Measurements from ENCODE around the gene TRIM45.

TRIM45 gene

DNA sequence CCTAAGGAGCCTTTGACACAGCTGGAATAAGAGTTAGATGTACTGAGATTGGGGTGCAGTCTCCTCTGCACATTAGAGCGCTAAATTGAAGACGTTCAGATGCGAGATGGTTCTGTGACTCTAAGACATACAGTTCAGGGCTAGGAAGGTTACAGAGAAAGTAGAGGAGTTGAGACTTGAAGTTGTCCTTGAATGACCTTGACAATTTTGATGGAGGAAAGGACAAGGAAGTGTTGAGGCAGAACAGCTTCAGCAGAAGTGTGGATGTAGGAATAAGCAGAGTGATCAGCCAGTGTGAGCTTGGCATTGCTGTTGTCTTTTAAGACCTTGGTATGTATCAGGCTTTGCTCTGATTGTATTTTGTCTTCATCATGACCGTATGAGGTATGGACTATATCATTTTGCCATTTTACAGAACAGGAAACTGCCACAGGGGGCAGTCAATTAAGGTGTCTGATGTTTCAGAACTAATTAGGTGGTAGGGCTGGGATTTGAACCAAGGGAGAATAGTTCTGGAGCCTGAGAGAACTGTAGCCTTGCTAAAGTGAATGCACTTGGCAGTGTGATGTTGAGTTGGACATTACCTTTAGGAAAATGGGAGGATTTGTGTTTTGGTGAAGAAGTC is 52.2 kb downstream of the TRIM45 start:
- H3K4me1 Mint-ChIP-seq (ENCODE audit: low read depth): peaks cover 12% of the 10 kb centered on the region
- H3K27me3 Mint-ChIP-seq (ENCODE audit: low read depth): no peaks in the 10 kb centered on the region
- peaks cover 35% of the 10 kb centered on the region for H3K36me3 Mint-ChIP-seq (ENCODE audit: low read depth)
- H3K4me3 Mint-ChIP-seq: no peak overlapping the region
- no peaks in the 10 kb centered on the region for H3K9me3 Mint-ChIP-seq
- H3K27ac Mint-ChIP-seq: no peak overlapping the region

DNA sequence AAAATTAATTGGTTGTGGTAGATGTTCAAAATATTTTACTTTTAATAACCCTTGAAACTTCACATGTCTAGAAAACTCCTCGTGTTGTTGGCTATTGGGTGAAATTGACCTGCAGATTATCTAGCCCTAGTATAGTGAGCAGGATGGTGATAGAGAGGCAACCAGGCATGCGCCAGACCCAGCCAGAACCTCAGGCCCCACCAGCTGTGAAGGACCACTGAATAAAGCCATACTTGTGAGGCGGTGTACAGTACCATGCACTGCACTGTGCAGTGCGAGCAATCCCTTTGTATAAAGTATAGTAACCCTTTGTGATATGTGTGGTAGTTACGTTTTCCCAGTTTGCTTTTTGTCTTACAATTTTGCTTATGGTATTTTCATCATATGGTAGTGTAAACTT is 53.0 kb downstream of the TRIM45 start:
- Mint-ChIP-seq H3K9me3 (no peaks in the 10 kb centered on the region), H3K4me1 (ENCODE audit: low read depth) (peaks cover 18% of the 10 kb centered on the region), H3K27ac (no peak overlapping the region), H3K27me3 (ENCODE audit: low read depth) (no peaks in the 10 kb centered on the region), H3K36me3 (ENCODE audit: low read depth) (peaks cover 33% of the 10 kb centered on the region), H3K4me3 (no peak overlapping the region)

DNA sequence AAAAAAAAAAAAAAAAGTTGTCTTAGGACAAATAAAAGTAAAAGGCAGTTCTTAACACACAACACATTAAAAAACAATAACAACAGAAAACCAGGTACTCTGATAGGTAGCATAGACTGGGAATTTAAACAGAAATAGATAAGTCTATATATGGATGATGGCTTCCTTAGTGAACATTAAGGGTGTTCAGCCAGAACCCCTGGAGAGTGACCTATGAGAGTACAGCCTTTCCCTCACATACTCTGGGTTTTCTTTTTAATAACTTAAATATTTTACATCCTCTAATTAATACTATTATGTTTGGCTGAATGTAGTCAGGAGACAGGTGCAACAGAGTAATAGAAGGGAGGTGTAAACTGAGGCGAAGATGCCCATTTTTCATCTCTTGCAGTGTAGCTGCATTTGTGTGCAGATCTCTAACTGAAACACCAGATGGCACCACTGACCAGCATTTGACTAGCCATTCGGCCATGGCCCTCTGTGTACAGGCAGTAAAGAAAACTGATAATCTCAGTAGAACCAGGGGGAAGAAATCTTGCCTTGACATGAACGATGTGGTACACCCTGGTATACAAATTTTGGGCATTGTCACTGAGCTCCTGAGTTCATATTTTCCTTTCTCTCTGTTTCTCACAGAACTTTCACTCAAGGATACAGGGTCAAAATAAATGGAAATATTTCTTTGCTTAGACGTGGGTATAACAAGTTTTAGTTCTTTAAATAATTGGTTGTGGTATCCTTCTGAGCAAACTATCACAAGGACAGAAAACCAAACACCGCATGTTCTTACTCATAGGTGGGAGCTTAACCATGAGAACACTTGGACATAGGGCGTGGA is 53.8 kb downstream of the TRIM45 start:
- Mint-ChIP-seq H3K27me3 (ENCODE audit: low read depth) (no peaks in the 10 kb centered on the region), H3K4me3 (no peak overlapping the region), H3K9me3 (no peaks in the 10 kb centered on the region), H3K36me3 (ENCODE audit: low read depth) (peaks cover 35% of the 10 kb centered on the region), H3K4me1 (ENCODE audit: low read depth) (peaks cover 24% of the 10 kb centered on the region), H3K27ac (peak overlapping the region; percentile 17)

DNA sequence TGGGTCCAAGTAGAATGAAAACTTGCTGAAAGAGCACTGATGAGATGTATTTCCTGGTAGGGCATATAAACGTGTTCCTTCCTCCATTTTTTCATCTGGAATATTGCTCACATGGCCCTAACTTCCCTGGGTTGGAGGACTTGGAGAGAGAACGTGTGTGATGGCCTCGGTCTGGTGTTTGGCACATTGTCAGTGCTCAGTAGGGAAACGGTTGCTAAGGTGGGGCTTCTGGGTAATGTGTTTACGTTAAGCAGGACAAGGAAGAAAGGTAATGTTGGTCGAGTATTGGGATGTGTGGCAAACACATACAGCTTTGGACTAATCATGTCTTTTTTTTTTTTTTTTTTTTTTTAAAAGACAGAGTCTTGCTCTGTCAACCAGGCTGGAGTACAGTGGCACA is 55.2 kb downstream of the TRIM45 start:
- no peaks in the 10 kb centered on the region for H3K9me3 Mint-ChIP-seq
- H3K4me1 Mint-ChIP-seq (ENCODE audit: low read depth): peaks cover 33% of the 10 kb centered on the region
- peaks cover 38% of the 10 kb centered on the region for H3K36me3 Mint-ChIP-seq (ENCODE audit: low read depth)

GRCh38 chr1:117061986-117062415 is 59.5 kb downstream of the TRIM45 start:
- H3K4me3 Mint-ChIP-seq: peak overlapping the region; percentile 11
- peaks cover 33% of the 10 kb centered on the region for H3K36me3 Mint-ChIP-seq (ENCODE audit: low read depth)
- H3K4me1 Mint-ChIP-seq (ENCODE audit: low read depth): peaks cover 49% of the 10 kb centered on the region
- H3K27me3 Mint-ChIP-seq (ENCODE audit: low read depth): no peaks in the 10 kb centered on the region
- no peaks in the 10 kb centered on the region for H3K9me3 Mint-ChIP-seq
- H3K27ac Mint-ChIP-seq: peak overlapping the region; percentile 52

More for the DNA sequence above, 55.2 kb downstream of the TRIM45 start:
- H3K4me3 Mint-ChIP-seq: no peak overlapping the region
- H3K27ac Mint-ChIP-seq: no peak overlapping the region
- no peaks in the 10 kb centered on the region for H3K27me3 Mint-ChIP-seq (ENCODE audit: low read depth)

All from T-helper 1 cell treated with Interleukin-12 subunit alpha and Interleukin-12 subunit beta and Interleukin-4 antibody, amounts not matched to agents 30 μg/mL and 1 μg/mL, for 36 hours (primary cell).